HepG2 (cell line): Measurements from ENCODE around the gene RRP9. TPM values are rescaled to one million over a fixed set of nuclear protein-coding genes. Genes with fewer than 3 reads are reported as not detected.

Experiments used
- ARNT2 ChIP-seq: sonication (generic); formaldehyde crosslinking; IDR thresholded peaks from 2 replicates; pipeline ENCODE4 v1.8.0; 2022; ENCODE audit warnings: mild to moderate bottlenecking, low read depth, missing genetic modification reagents, moderate library complexity
- ATRX ChIP-seq: sonication (generic); formaldehyde crosslinking; IDR thresholded peaks from 2 replicates; pipeline ENCODE4 v1.4.0; 2020; ENCODE audit warnings: missing genetic modification reagents, borderline replicate concordance
- CBX1 ChIP-seq: IDR thresholded peaks from one replicate; pipeline ENCODE4 v1.6.1; 2016; ENCODE audit warnings: antibody characterized with exemption, low read depth
- IRF2 ChIP-seq: IDR thresholded peaks from 2 replicates; pipeline ENCODE4 v1.6.1; 2018; ENCODE audit warnings: missing genetic modification reagents, missing compliant biosample characterization
- MTA1 ChIP-seq: sonication (generic); formaldehyde crosslinking; IDR thresholded peaks from 2 replicates; pipeline ENCODE4 v1.4.0; 2020; ENCODE audit warnings: missing genetic modification reagents, mild to moderate bottlenecking, borderline replicate concordance
- NFATC3 ChIP-seq: sonication (generic); formaldehyde crosslinking; IDR thresholded peaks from 2 replicates; pipeline ENCODE4 v1.5.1; 2020; ENCODE audit warnings: mild to moderate bottlenecking, missing genetic modification reagents
- NKX3-1 ChIP-seq: sonication (generic); formaldehyde crosslinking; IDR thresholded peaks from 2 replicates; pipeline ENCODE4 v1.5.0; 2020; ENCODE audit warnings: missing genetic modification reagents
- NRL ChIP-seq: sonication (generic); formaldehyde crosslinking; IDR thresholded peaks from 2 replicates; pipeline ENCODE4 v1.5.0; 2020; ENCODE audit warnings: missing genetic modification reagents, mild to moderate bottlenecking, moderate library complexity, borderline replicate concordance
- RAD51 ChIP-seq: fragments of 450-650 bp; IDR thresholded peaks from 2 replicates; pipeline ENCODE4 v1.6.1; 2016; ENCODE audit warnings: borderline replicate concordance
- TBX2 ChIP-seq: sonication (generic); formaldehyde crosslinking; IDR thresholded peaks from 2 replicates; pipeline ENCODE4 v1.5.0; 2020; ENCODE audit warnings: missing genetic modification reagents, mild to moderate bottlenecking, borderline replicate concordance
- ZMYM2 ChIP-seq: sonication (generic); formaldehyde crosslinking; IDR thresholded peaks from 2 replicates; pipeline ENCODE4 v1.8.0; 2022; ENCODE audit warnings: mild to moderate bottlenecking, missing genetic modification reagents
- ZNF354B ChIP-seq: sonication (generic); formaldehyde crosslinking; IDR thresholded peaks from 2 replicates; pipeline ENCODE4 v1.8.0; 2022; ENCODE audit warnings: mild to moderate bottlenecking, missing genetic modification reagents
- ZNF747 ChIP-seq: sonication (generic); formaldehyde crosslinking; IDR thresholded peaks from 2 replicates; pipeline ENCODE4 v1.8.1; 2023; ENCODE audit warnings: missing genetic modification reagents, mild to moderate bottlenecking, borderline replicate concordance
- ZNF883 ChIP-seq: sonication (generic); formaldehyde crosslinking; IDR thresholded peaks from 2 replicates; pipeline ENCODE4 v1.5.1; 2020; ENCODE audit warnings: mild to moderate bottlenecking, missing genetic modification reagents; ENCODE audit errors: not compliant biosample characterization
- polyA plus RNA-seq, 8 experiments: library from polyadenylated mRNA; depleted of rRNA in 3 of 8; stranded (reverse) in 7 of 8; unstranded in 1 of 8; fragments of >200 nt; fragmentation: Illumina TruSeq in 4 of 8; extraction: Trizol in 4 of 8; gene quantifications; 2 replicates each; pipeline versions ENCODE4 v1.2.1 to v1.2.3, GENCODE V29; 2011 to 2016; ENCODE audit warnings: low read depth in 4 of 8, missing spikeins in 1 of 8, mixed read lengths in 1 of 8; ENCODE audit not compliant: insufficient read depth in 1 of 8
- total RNA-seq, 5 experiments: library from RNA; depleted of rRNA; stranded (reverse); fragments of >200 nt; fragmentation: Illumina TruSeq; extraction: Trizol; gene quantifications; 2 replicates each; pipeline ENCODE4 v1.2.3, GENCODE V29; 2016; ENCODE audit warnings: low read depth in 1 of 5
- TF ChIP-seq, protein P1 (sequence below): IDR thresholded peaks from 2 replicates; pipeline ENCODE4 v1.6.1; 2016; ENCODE audit warnings: low read depth, missing genetic modification reagents, missing compliant biosample characterization
- TF ChIP-seq, protein P2 (sequence below): sonication (generic); formaldehyde crosslinking; IDR thresholded peaks from 2 replicates; pipeline ENCODE4 v1.8.1; 2023; ENCODE audit warnings: mild to moderate bottlenecking, moderate library complexity, missing genetic modification reagents
- TF ChIP-seq, protein P3 (sequence below): sonication (generic); formaldehyde crosslinking; IDR thresholded peaks from 2 replicates; pipeline ENCODE4 v1.4.0; 2020; ENCODE audit warnings: missing genetic modification reagents, borderline replicate concordance

Gene RRP9
- total and polyA plus RNA-seq, 2 of the 13 experiments (the other 11 are each of a cell fraction or from before 2014, with no cell fraction given), result 14.8 to 44.0 TPM

DNA sequence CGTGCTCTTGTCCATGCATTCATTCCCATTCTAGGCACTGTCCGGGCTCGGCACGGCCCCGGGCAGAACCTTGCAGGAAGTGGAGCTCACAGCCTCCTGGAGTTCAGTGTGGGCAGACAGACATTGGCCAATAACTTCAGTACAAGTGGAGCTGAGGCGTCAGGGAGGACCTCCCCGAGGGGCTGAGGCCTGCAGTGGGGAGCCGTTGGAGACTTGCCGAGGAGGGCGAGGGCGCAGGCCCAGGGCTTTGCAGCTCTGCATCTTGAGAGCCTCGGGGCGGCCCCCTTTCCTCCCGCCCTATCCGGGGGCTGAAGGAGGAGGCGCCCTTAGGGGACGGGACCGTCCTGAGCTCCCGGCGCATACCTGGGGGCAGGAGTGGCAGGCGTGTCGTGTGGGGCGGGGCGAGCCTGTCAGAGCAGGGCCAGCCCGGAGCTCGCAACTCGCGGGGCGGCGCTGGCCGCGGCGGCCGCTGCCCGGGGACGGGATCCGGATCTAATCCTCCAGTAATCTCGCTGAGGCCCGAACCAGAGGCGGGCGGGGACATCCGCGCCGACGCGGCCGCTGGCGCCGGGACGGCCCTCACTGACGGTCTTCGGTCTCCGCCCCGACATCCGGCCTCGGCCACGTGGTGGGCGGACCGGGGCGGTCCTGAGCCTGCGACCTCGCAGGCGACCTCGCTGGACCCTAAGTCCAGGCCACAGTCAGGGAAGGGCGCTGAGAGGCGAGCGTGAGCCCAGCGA, 41.3 kb upstream of the RRP9 start, which contains the start of gene ACY1 (continued):
- TF ChIP-seq, protein P1, sequence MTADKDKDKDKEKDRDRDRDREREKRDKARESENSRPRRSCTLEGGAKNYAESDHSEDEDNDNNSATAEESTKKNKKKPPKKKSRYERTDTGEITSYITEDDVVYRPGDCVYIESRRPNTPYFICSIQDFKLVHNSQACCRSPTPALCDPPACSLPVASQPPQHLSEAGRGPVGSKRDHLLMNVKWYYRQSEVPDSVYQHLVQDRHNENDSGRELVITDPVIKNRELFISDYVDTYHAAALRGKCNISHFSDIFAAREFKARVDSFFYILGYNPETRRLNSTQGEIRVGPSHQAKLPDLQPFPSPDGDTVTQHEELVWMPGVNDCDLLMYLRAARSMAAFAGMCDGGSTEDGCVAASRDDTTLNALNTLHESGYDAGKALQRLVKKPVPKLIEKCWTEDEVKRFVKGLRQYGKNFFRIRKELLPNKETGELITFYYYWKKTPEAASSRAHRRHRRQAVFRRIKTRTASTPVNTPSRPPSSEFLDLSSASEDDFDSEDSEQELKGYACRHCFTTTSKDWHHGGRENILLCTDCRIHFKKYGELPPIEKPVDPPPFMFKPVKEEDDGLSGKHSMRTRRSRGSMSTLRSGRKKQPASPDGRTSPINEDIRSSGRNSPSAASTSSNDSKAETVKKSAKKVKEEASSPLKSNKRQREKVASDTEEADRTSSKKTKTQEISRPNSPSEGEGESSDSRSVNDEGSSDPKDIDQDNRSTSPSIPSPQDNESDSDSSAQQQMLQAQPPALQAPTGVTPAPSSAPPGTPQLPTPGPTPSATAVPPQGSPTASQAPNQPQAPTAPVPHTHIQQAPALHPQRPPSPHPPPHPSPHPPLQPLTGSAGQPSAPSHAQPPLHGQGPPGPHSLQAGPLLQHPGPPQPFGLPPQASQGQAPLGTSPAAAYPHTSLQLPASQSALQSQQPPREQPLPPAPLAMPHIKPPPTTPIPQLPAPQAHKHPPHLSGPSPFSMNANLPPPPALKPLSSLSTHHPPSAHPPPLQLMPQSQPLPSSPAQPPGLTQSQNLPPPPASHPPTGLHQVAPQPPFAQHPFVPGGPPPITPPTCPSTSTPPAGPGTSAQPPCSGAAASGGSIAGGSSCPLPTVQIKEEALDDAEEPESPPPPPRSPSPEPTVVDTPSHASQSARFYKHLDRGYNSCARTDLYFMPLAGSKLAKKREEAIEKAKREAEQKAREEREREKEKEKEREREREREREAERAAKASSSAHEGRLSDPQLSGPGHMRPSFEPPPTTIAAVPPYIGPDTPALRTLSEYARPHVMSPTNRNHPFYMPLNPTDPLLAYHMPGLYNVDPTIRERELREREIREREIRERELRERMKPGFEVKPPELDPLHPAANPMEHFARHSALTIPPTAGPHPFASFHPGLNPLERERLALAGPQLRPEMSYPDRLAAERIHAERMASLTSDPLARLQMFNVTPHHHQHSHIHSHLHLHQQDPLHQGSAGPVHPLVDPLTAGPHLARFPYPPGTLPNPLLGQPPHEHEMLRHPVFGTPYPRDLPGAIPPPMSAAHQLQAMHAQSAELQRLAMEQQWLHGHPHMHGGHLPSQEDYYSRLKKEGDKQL (CRISPR knock-in tag), result peak; percentile 64; the same call in 1 of the 2 replicates
- TF ChIP-seq NFATC3 (CRISPR knock-in tag), result no peak
- TF ChIP-seq, protein P2, sequence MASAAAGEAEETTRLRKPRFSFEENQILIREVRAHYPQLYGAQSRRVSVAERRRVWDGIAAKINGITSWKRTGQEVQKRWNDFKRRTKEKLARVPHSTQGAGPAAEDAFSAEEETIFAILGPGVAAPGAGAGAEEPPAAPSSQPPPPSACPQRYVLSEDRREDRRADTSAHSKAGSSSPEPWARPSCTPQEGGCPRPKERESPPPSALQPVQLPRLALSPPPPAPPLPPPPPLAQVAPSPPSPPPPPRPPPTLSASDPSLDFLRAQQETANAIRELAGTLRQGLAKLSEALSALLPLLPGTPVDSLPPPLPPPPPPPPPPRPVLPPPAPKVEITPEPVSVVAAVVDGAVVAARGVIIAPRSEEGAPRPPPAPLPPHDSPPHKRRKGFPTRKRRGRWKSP, result peak; percentile 60; the same call in 1 of the 2 replicates
- TF ChIP-seq NKX3-1 (CRISPR knock-in tag), result peak; percentile 54; the same call in 1 of the 2 replicates
- TF ChIP-seq, protein P3, sequence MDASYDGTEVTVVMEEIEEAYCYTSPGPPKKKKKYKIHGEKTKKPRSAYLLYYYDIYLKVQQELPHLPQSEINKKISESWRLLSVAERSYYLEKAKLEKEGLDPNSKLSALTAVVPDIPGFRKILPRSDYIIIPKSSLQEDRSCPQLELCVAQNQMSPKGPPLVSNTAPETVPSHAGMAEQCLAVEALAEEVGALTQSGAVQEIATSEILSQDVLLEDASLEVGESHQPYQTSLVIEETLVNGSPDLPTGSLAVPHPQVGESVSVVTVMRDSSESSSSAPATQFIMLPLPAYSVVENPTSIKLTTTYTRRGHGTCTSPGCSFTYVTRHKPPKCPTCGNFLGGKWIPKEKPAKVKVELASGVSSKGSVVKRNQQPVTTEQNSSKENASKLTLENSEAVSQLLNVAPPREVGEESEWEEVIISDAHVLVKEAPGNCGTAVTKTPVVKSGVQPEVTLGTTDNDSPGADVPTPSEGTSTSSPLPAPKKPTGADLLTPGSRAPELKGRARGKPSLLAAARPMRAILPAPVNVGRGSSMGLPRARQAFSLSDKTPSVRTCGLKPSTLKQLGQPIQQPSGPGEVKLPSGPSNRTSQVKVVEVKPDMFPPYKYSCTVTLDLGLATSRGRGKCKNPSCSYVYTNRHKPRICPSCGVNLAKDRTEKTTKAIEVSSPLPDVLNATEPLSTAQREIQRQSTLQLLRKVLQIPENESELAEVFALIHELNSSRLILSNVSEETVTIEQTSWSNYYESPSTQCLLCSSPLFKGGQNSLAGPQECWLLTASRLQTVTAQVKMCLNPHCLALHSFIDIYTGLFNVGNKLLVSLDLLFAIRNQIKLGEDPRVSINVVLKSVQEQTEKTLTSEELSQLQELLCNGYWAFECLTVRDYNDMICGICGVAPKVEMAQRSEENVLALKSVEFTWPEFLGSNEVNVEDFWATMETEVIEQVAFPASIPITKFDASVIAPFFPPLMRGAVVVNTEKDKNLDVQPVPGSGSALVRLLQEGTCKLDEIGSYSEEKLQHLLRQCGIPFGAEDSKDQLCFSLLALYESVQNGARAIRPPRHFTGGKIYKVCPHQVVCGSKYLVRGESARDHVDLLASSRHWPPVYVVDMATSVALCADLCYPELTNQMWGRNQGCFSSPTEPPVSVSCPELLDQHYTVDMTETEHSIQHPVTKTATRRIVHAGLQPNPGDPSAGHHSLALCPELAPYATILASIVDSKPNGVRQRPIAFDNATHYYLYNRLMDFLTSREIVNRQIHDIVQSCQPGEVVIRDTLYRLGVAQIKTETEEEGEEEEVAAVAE (CRISPR knock-in tag), result 0 out of 2 replicates have a peak, but pooled peaks have one; percentile 45
- peak; percentile 95 for TF ChIP-seq ZNF747 (CRISPR knock-in tag)
- TF ChIP-seq TBX2 (CRISPR knock-in tag), result peak; percentile 94
- no peak for TF ChIP-seq ATRX (CRISPR knock-in tag)
- TF ChIP-seq MTA1 (CRISPR knock-in tag), result peak; percentile 82; the same call in 1 of the 2 replicates
- TF ChIP-seq RAD51, result no peak
- TF ChIP-seq IRF2 (CRISPR knock-in tag), result peak; percentile 69
- no peak for TF ChIP-seq CBX1
- peak; percentile 40 for TF ChIP-seq ZNF883 (CRISPR knock-in tag)
- TF ChIP-seq ZNF354B (CRISPR knock-in tag), result no peak
- TF ChIP-seq ZMYM2 (CRISPR knock-in tag), result peak; percentile 75; the same call in 1 of the 2 replicates
- TF ChIP-seq NRL (CRISPR knock-in tag), result no peak; the same call in 1 of the 2 replicates
- TF ChIP-seq ARNT2 (CRISPR knock-in tag), result peak; percentile 93; the same call in 1 of the 2 replicates
